HG02763 (cell line): ENCODE measurements around the gene MYL5.
A peak's percentile ranks its signal among the peaks of the same experiment; 100 is the strongest.
"Not testable (repeated sequence)": the region's sequence is repeated elsewhere in the genome, so short reads cannot be mapped to it uniquely, and the experiment has no call there.

Experiments
- ATAC-seq: cut with Tn5 transposase; IDR thresholded peaks from one replicate; pipeline ENCODE4 v1.9.1; 2021; ENCODE audit warnings: mild to moderate bottlenecking, moderate library complexity; ENCODE audit not compliant: unreplicated experiment

MYL5 gene

DNA sequence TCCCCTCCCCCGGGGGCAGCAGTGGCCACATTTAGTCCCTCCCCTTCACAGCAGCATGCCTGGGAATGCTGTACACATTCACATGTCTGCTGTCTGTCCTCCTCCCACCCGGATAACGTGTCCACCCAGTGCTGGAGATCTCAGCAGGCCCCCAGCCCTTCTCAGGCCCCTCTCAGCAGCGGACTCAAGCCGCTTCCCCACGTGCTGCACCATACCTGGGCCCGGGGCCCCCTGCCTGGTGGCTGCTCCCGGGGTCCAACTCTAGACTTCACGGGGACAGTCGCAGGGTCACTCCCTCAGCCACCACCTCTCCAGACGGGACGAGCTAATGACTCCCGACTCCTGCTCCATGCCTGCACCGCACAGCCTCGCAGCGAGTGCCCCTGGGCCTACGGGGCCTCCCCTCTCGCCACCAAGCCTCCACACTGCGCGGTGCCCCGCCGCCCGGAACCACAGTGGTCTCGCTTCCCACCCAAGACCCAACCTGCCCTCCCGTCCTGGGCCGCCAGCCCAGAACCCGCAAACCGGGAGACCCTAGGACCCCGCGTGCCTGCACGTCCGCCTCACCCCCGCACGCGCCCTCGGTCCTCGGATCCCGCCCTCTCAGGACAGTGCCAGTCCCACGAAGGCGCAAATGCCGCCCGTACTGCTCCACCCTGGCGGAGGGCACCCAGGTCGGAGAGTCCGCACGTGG is 30.0 kb downstream of the MYL5 start:
- no peak for ATAC-seq

DNA sequence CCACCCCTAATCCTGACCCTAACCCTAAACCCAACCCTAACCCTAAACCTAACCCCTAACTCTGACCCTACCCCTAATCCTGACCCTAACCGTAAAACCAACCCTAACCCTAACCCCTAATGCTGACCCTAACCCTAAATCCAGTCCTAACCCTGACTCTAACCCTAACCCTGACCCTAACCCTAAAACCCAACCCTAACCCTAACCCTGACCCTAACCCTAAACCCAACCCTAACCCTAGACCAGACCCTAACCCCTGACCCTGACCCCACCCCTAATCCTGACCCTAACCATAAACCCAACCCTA is 30.6 kb downstream of the MYL5 start:
- no peak for ATAC-seq

DNA sequence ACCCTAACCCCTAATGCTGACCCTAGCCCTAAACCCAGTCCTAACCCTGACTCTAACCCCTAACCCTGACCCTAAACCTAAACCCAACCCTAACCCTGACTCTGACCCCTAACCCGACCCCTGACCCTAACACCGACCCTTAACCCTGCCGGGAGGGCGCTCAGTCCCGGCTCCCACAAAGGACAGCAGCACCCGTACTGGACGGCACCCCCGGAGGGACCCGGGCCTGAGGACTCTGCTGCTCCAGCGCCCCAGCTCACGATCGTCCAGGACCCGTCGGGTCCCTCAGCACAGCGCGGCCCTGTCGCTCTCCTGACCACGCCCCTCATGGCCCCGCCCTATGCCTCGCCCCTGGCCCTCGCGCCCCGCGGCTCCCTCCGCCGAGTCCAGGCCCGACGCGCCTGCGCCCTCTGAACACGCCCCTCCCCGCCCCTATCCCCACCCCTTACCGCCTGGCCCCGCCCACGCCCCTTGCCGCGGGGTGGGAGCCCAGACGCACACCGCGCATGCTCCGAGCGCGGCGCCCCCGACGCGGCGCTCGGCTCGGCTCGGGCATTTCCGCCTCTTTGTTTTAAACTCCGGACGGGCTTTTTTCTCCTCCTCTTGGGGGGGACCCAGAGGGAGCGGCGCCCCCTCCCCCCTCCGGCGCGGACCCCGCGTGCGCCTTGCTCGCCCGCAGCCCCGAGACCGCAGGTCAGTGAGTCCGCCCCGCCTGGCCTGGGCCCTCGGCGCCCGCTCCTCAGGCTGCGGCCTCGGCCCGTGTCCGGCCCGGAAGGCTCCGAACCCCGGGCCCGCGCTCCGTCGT is 31.1 kb downstream of the MYL5 start, which contains the start of gene PCGF3:
TSS of gene PCGF3 (plus strand) at position 555 of the 805 bp plus-strand sequence. CDS start 27,849 bp downstream, outside the sequence.
- ATAC-seq, result peak; percentile 94

GRCh38 chr4:706083-706633 is 31.8 kb downstream of the MYL5 start:
- not testable (repeated sequence) for ATAC-seq

- ATAC-seq, result no peak
These were observed 32.7 kb downstream of the MYL5 start for GRCh38 chr4:706834-707598.

- ATAC-seq, result no peak
These were observed 33.7 kb downstream of the MYL5 start for GRCh38 chr4:707929-708630.

DNA sequence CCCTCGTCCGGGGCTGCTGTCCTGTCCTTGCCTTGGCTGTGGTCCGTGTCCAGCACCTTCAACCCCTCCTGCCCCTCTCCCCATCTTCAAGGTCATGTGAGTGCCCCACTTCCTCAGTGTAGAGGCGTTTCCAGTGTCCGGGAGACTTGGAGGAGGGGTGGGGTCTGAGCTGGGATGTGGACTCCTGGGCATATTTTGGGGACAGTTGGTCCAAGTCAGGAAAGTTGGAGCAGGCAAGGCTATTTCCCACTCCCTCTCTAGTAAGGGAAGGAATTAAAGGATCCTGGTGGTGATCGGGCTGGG is 34.2 kb downstream of the MYL5 start:
- ATAC-seq, result no peak

GRCh38 chr4:709348-709747 is 35.0 kb downstream of the MYL5 start:
- no peak for ATAC-seq

GRCh38 chr4:710116-710515 is 35.8 kb downstream of the MYL5 start:
- no peak for ATAC-seq

DNA sequence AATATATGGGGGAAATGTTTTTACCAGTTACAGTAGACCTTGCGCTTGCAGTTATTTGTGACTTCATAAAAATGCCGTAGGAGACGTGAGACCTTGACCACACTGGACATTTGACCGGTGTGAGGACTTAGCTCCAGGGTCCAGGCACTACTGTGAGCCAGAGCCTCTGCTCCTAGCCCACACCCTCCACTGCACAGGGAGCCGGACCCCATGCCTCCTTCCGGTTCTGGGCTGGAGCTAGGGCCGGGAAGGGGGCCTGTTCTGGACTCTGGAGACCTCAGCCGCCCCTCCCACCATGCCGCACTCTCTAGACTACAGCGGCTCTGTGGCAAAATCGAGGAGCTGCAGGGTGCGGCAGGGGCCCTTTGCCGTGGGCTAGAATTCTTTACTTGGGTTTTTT is 36.6 kb downstream of the MYL5 start:
- no peak for ATAC-seq

- ATAC-seq, result no peak
These were observed 37.8 kb downstream of the MYL5 start for GRCh38 chr4:712093-712492.

- no peak for ATAC-seq
These were observed 38.7 kb downstream of the MYL5 start for GRCh38 chr4:712916-713632.

DNA sequence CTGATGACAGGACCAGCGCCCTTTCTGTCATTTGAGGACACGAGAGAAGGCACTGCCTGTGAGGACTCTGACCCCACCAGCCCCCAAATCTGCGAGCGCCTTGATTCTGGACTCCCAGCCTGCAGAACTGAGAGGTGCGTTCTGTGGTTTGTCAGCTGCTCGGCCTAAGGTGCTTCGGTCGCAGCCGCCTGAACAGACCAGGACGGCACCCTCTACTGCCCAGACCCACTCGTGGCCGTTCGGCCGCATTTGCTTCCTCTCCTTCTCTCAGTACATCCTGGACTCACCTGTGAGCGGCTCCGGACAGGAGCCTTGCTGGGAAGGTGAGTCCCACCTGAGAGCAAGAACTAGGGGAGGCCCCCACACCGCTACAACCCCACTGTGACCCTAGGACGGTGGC is 39.7 kb downstream of the MYL5 start:
- no peak for ATAC-seq

- ATAC-seq, result no peak
These were observed 43.4 kb downstream of the MYL5 start for GRCh38 chr4:717601-718320.

DNA sequence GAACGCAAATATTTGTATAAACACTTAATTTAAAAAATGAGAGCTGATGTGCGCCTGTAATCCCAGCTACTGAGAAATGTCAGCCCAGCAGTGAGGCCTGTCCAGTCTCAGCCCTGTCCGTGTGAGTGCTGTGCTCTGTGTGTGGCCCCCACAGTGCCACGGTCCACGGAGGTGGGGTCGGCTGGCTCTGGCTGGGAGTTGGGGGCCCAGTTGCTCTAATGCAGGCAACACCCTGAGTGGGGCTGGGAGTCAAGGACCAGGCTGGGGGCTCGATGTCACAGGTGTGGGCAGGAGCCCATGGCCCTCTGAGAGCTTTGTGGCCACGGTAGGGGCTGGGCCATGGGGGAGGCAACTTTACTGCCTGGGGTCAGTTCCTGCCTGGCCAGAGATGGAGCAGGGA is 44.1 kb downstream of the MYL5 start:
- no peak for ATAC-seq

DNA sequence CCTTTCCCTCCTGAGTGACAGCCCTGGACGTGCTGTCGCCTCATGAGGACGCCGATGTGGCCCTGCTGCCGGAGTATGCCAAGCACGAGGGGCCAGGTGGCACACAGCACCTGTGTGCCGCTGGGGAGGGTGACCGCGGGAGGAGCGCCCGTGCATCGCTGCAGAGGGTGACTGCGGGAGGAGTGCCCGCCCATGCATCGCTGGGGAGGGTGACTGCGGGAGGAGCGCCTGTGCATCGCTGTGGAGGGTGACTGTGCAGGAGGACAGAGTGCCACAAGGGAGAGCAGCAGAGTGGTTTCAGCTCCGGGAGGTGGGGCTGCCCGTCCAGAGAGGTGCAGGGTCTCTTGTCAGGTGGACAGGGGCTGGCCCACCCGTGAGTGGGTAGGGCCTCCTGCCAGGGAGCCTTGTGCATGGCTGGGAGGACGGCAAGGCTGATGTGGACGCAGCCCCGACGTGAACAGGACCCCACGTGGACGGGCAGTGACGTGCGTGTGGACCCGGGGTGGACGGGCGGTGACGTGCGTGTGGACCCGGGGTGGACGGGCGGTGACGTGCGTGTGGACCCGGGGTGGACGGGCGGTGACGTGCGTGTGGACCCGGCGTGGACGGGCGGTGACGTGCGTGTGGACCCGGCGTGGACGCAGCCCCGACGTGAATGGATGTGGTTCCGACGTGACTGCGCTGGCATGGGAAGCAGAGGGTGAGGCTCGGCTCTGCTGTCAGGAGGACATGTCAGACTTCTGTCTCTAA is 45.9 kb downstream of the MYL5 start:
- ATAC-seq, result no peak

GRCh38 chr4:721261-722168 is 47.2 kb downstream of the MYL5 start:
- no peak for ATAC-seq

DNA sequence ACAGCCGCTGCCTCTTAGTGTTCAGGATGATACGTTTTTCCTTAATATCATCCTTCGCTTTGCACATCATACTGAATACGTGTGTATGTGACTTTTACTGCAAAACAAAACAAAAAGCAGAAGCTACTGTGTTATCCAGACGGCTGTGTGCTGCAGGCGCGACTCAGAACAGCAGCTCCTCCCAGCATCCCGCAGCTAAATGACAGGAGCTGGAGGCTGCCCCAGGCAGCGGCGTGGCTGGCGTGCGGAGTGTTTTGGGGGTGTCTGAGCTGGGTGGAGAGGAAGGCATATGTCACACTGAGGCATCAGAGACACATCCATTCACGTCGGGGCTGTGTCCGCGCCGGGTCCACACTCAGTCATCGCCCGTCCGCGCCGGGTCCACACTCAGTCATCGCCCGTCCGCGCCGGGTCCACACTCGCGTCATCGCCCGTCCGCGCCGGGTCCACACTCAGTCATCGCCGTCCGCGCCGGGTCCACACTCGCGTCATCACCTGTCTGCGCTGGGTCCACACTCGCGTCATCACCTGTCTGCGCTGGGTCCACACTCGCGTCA is 47.9 kb downstream of the MYL5 start:
- no peak for ATAC-seq
